IMR-90 (cell line): ENCODE data around the gene MED22. TPM values are rescaled to one million over a fixed set of nuclear protein-coding genes. Genes with fewer than 3 reads are reported as not detected.

Experiments
- ATAC-seq: fragments of 200-7000 bp; cut with Tn5 transposase; 2 replicates; pipeline ENCODE4 v1.9.1; 2020; ENCODE audit warnings: low read depth, mild to moderate bottlenecking, moderate library complexity
- BruUV-seq: library from RNA; stranded (reverse); fragments of 400-500 nt; replicated peaks from 2 replicates; lab custom pipeline; 2021; lab: Mats Ljungman, UMichigan
- CTCF ChIA-PET: fragments of 300-600 bp; formaldehyde crosslinking; extraction: SDS; loops from one replicate; lab custom pipeline; 2021; ENCODE audit warnings: antibody characterized with exemption; lab: Yijun Ruan, JAX
- POLR2A ChIA-PET: fragments of 300-600 bp; sonication (Branson Sonifier 250); formaldehyde crosslinking; loops from one replicate; lab custom pipeline; 2022; ENCODE audit warnings: antibody characterized with exemption; ENCODE audit not compliant: unreplicated experiment; lab: Charles Lee
- DNase-seq: peaks from one replicate; pipeline ENCODE4 v3.0.0; 2013
- H2AFZ ChIP-seq: replicated peaks from 2 replicates; pipeline ENCODE3; 2013; ENCODE audit warnings: low read length, mild to moderate bottlenecking; ENCODE audit not compliant: poor library complexity
- H2AK5ac ChIP-seq: 2 replicates; pipeline ENCODE4 v1.6.1; 2013; ENCODE audit warnings: low read depth, low read length, inconsistent platforms
- H2AK9ac ChIP-seq: replicated peaks from 2 replicates; pipeline ENCODE3; 2013; ENCODE audit warnings: mild to moderate bottlenecking, low read depth, low read length, moderate library complexity; ENCODE audit not compliant: poor library complexity
- H2BK120ac ChIP-seq: 2 replicates; pipeline ENCODE4 v1.6.1; 2013; ENCODE audit warnings: low read depth, low read length, inconsistent platforms
- H2BK15ac ChIP-seq: 3 replicates; pipeline ENCODE4 v1.6.1; 2013; ENCODE audit warnings: low read depth, low read length, inconsistent platforms
- H2BK20ac ChIP-seq: 2 replicates; pipeline ENCODE4 v1.6.1; 2013; ENCODE audit warnings: low read depth, mild to moderate bottlenecking, inconsistent platforms, low read length, moderate library complexity
- H2BK5ac ChIP-seq: 2 replicates; pipeline ENCODE4 v1.6.1; 2013; ENCODE audit warnings: mild to moderate bottlenecking, low read depth, low read length, inconsistent platforms; ENCODE audit not compliant: poor library complexity, severe bottlenecking
- H3K14ac ChIP-seq: replicated peaks from 2 replicates; pipeline ENCODE4 v1.6.1; 2013; ENCODE audit warnings: low read depth, low read length, inconsistent platforms
- H3K18ac ChIP-seq: 2 replicates; pipeline ENCODE4 v1.6.1; 2013; ENCODE audit warnings: low read depth, low read length, control low read depth
- H3K23ac ChIP-seq: 2 replicates; pipeline ENCODE4 v1.6.1; 2013; ENCODE audit warnings: low read depth, low read length, inconsistent platforms
- H3K27ac ChIP-seq: 2 replicates; pipeline ENCODE4 v1.5.1; 2013; ENCODE audit warnings: mild to moderate bottlenecking, control low read depth, low read length; ENCODE audit not compliant: insufficient read depth
- H3K27me3 ChIP-seq: 2 replicates; pipeline ENCODE4 v1.6.1; 2013; ENCODE audit warnings: low read length; ENCODE audit not compliant: control insufficient read depth, insufficient read depth
- H3K36me3 ChIP-seq: 2 replicates; pipeline ENCODE4 v1.6.1; 2013; ENCODE audit warnings: low read length, mixed read lengths; ENCODE audit not compliant: control insufficient read depth, insufficient read depth
- H3K4ac ChIP-seq: 2 replicates; pipeline ENCODE4 v1.6.1; 2013; ENCODE audit warnings: low read depth, low read length, inconsistent platforms
- H3K4me1 ChIP-seq: 2 replicates; pipeline ENCODE4 v1.6.1; 2013; ENCODE audit warnings: low read length, mixed read lengths; ENCODE audit not compliant: control insufficient read depth, insufficient read depth
- H3K4me2 ChIP-seq: 2 replicates; pipeline ENCODE4 v1.6.1; 2013; ENCODE audit warnings: low read depth, mild to moderate bottlenecking, control low read depth, low read length, moderate library complexity
- H3K4me3 ChIP-seq: 2 replicates; pipeline ENCODE4 v1.5.1; 2013; ENCODE audit warnings: low read depth, mild to moderate bottlenecking, control low read depth, low read length, moderate library complexity; ENCODE audit not compliant: insufficient read depth
- H3K56ac ChIP-seq: 2 replicates; pipeline ENCODE4 v1.6.1; 2013; ENCODE audit warnings: low read length, inconsistent platforms; ENCODE audit not compliant: insufficient read depth; ENCODE audit errors: extremely low read depth
- H3K79me1 ChIP-seq, 2 experiments: 2 replicates each; pipeline ENCODE4 v1.6.1; 2013; ENCODE audit warnings: low read length in 2 of 2, inconsistent platforms in 1 of 2, low read depth in 1 of 2
- H3K9ac ChIP-seq: 2 replicates; pipeline ENCODE4 v1.6.1; 2013; ENCODE audit warnings: low read depth, low read length, control low read depth
- H3K9me1 ChIP-seq: 2 replicates; pipeline ENCODE4 v1.6.1; 2013; ENCODE audit warnings: low read length, inconsistent platforms; ENCODE audit not compliant: insufficient read depth
- H3K9me3 ChIP-seq: 2 replicates; pipeline ENCODE4 v1.6.1; 2013; ENCODE audit warnings: low read length; ENCODE audit not compliant: control insufficient read depth, insufficient read depth
- H4K20me1 ChIP-seq: 2 replicates; pipeline ENCODE4 v1.6.1; 2013; ENCODE audit warnings: low read length, inconsistent platforms; ENCODE audit not compliant: insufficient read depth
- H4K5ac ChIP-seq: 2 replicates; pipeline ENCODE4 v1.6.1; 2013; ENCODE audit warnings: mild to moderate bottlenecking, low read depth, low read length, control low read depth
- H4K8ac ChIP-seq, 2 experiments: 2 replicates each; pipeline ENCODE4 v1.6.1; 2013; ENCODE audit warnings: low read depth in 2 of 2, low read length in 2 of 2, control low read depth in 1 of 2, inconsistent platforms in 1 of 2
- H4K91ac ChIP-seq: 2 replicates; pipeline ENCODE4 v1.6.1; 2013; ENCODE audit warnings: low read depth, low read length, inconsistent platforms; ENCODE audit not compliant: insufficient read depth
- BHLHE40 ChIP-seq: fragments of 150-350 bp; IDR thresholded peaks from 2 replicates; pipeline ENCODE4 v1.6.1; 2016; ENCODE audit warnings: mild to moderate bottlenecking, low read depth, low read length
- CEBPB ChIP-seq: IDR thresholded peaks from 2 replicates; pipeline ENCODE4 v1.6.1; 2012; ENCODE audit warnings: low read depth, low read length, improper control_type of control experiment
- CHD1 ChIP-seq: IDR thresholded peaks from 2 replicates; pipeline ENCODE4 v1.6.1; 2012; ENCODE audit warnings: low read depth, low read length, improper control_type of control experiment
- ELK1 ChIP-seq: fragments of 150-350 bp; IDR thresholded peaks from 2 replicates; pipeline ENCODE4 v1.6.1; 2016; ENCODE audit warnings: low read depth, mild to moderate bottlenecking, low read length, moderate library complexity, borderline replicate concordance
- MAZ ChIP-seq: IDR thresholded peaks from 2 replicates; pipeline ENCODE4 v1.6.1; 2012; ENCODE audit warnings: low read depth, mild to moderate bottlenecking, low read length, improper control_type of control experiment, moderate library complexity, borderline replicate concordance
- MXI1 ChIP-seq: IDR thresholded peaks from 2 replicates; pipeline ENCODE4 v1.6.1; 2012; ENCODE audit warnings: low read depth, mild to moderate bottlenecking, low read length, moderate library complexity, borderline replicate concordance
- NFE2L2 ChIP-seq: fragments of 150-350 bp; IDR thresholded peaks from 2 replicates; pipeline ENCODE4 v1.6.1; 2016; ENCODE audit warnings: low read depth, mild to moderate bottlenecking, low read length
- POLR2A ChIP-seq: IDR thresholded peaks from 2 replicates; pipeline ENCODE4 v1.6.1; 2012; ENCODE audit warnings: mild to moderate bottlenecking, low read depth, low read length
- RAD21 ChIP-seq: IDR thresholded peaks from 2 replicates; pipeline ENCODE4 v1.6.1; 2012; ENCODE audit warnings: low read length, improper control_type of control experiment
- RCOR1 ChIP-seq: IDR thresholded peaks from 2 replicates; pipeline ENCODE4 v1.6.1; 2012; ENCODE audit warnings: mild to moderate bottlenecking, low read length, improper control_type of control experiment; ENCODE audit not compliant: insufficient replicate concordance
- WGBS, 2 experiments: methylation state at CpG; one replicate each; pipeline versions ENCODE4 v1.1.5 to v1.1.7; 2013; ENCODE audit warnings: missing lambda C conversion rate in 2 of 2; ENCODE audit not compliant: insufficient read length in 1 of 2; ENCODE audit errors: extremely low coverage in 2 of 2; 5-methylcytosine and 5-hydroxymethylcytosine counted together
- dilution Hi-C: fragments of 300-500 bp; cut with HindIII; formaldehyde crosslinking; loops from one replicate; pipeline ENCODE4 v1.14.3; 2018; ENCODE audit warnings: low sequenced_read_pairs; ENCODE audit not compliant: unreplicated experiment
- in situ Hi-C: fragments of 300-500 bp; cut with MboI; formaldehyde crosslinking; loops from 3 replicates; pipeline ENCODE4 v1.14.3; 2019; ENCODE audit warnings: low sequenced_read_pairs, inconsistent platforms, mixed read lengths
- intact Hi-C: fragments of 100-400 bp; cut with micrococcal nuclease; formaldehyde crosslinking; loops from 2 replicates; pipeline ENCODE4 v1.10.0; 2022
- polyA plus RNA-seq, 3 experiments: library from polyadenylated mRNA; depleted of rRNA; stranded (reverse); fragments of >200 nt; gene quantifications; 2 replicates each; pipeline ENCODE4 v1.2.3, GENCODE V29; 2012; ENCODE audit warnings: low replicate concordance in 1 of 3
- total RNA-seq: library from RNA; depleted of rRNA; stranded (reverse); fragments of >200 nt; gene quantifications from 2 replicates; pipeline ENCODE4 v1.2.3, GENCODE V29; 2012
- TF ChIP-seq, protein P1 (sequence below): fragments of 150-350 bp; IDR thresholded peaks from 2 replicates; pipeline ENCODE4 v1.6.1; 2017; ENCODE audit warnings: mild to moderate bottlenecking, antibody characterized with exemption, low read length, low read depth

Gene MED22
- total and polyA plus RNA-seq, 2 of the 4 experiments (the other 2 are of a cell fraction), result 7.9 to 28.3 TPM

DNA sequence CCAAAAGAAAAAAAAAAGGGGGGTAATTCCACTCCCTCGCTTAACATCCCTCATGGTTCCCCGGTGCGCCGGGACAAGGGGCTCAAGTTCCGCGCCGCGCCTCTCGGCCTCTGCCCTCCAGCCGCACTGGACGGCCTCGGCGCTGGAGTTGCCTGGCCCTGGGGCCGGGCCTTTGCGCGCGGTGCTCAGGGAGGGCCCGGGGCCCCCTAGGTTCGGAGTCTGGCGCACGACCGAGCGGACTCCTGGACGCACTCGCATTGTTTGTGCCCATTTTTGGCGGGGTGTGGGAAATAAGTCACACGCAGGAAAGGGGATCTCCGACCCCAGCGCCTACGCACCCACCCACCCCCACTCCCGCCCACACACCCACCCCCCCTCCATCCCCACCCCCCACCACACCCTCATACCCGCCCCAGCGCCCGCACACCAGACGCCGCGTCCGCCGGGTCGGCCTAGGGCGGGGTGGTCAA, 381 bp downstream of the MED22 start:
- Histone ChIP-seq H3K4me2 (peak overlapping the region; percentile 89), H4K20me1 (peaks cover 51% of the 10 kb centered on the region), H3K9ac (peak overlapping the region; percentile 75), H2BK5ac (peak overlapping the region; percentile 47), H4K5ac (no peak overlapping the region), H3K9me3 (no peaks in the 10 kb centered on the region), H3K4me3 (peak overlapping the region; percentile 74), H3K23ac (peak overlapping the region; percentile 65; the same call in 1 of the 2 replicates), H2BK20ac (no peak overlapping the region), H2AFZ (peak overlapping the region; percentile 84), H2BK15ac (no peak overlapping the region), H2BK120ac (peak overlapping the region; percentile 36; the same call in 1 of the 2 replicates), H3K79me1 (peaks cover 25 to 72% of the 10 kb centered on the region in 2 experiments), H4K8ac (peak overlapping the region; percentile 29 to 72; a peak in 3 of 4 replicates), H3K56ac (peak overlapping the region; percentile 61; the same call in 1 of the 2 replicates), H4K91ac (peak overlapping the region; percentile 73; the same call in 1 of the 2 replicates), H3K36me3 (peaks cover 66% of the 10 kb centered on the region), H3K4ac (peak overlapping the region; percentile 92), H3K27ac (peak overlapping the region; percentile 75), H3K18ac (no peak overlapping the region; the same call in 1 of the 2 replicates), H3K9me1 (peaks cover 6% of the 10 kb centered on the region; the same call in 1 of the 2 replicates), H2AK9ac (peak overlapping the region; percentile 99), H2AK5ac (peak overlapping the region; percentile 62), H3K4me1 (peaks cover 16% of the 10 kb centered on the region), H3K14ac (peak overlapping the region; percentile 78; the same call in 1 of the 2 replicates), H3K27me3 (no peaks in the 10 kb centered on the region)
- intact Hi-C loops, result no loop called here
- no TSS peak for BruUV-seq
- in situ Hi-C loops, result no loop called here
- dilution Hi-C loops, result no loop called here
- CTCF ChIA-PET, result no interaction called here
- DNase-seq (no peak), ATAC-seq (peak; percentile 45)
- no peak for TF ChIP-seq NFE2L2
- TF ChIP-seq RAD21, result no peak
- TF ChIP-seq, protein P1, sequence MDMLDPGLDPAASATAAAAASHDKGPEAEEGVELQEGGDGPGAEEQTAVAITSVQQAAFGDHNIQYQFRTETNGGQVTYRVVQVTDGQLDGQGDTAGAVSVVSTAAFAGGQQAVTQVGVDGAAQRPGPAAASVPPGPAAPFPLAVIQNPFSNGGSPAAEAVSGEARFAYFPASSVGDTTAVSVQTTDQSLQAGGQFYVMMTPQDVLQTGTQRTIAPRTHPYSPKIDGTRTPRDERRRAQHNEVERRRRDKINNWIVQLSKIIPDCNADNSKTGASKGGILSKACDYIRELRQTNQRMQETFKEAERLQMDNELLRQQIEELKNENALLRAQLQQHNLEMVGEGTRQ, result no peak
- no peak for TF ChIP-seq ELK1
- TF ChIP-seq POLR2A, result no peak
- no peak for TF ChIP-seq CEBPB
- no peak for TF ChIP-seq BHLHE40
- no peak for TF ChIP-seq MXI1
- no peak for TF ChIP-seq CHD1
- no peak for TF ChIP-seq RCOR1
- TF ChIP-seq MAZ, result no peak
- WGBS, 2 experiments, result no CpG with 5 or more reads among the region's 41 CpGs
- POLR2A ChIA-PET, result interaction anchor here (0.6 to 1.1 kb wide), 3 partner anchors 10 to 699 kb away, joined by 3 to 7 read pairs (median 6); no protein-coding TSS in a partner anchor
